SK-N-SH (cell line): Measurements from ENCODE around the gene USP34. TPM values are rescaled to one million over a fixed set of nuclear protein-coding genes. Genes with fewer than 3 reads are reported as not detected.

Experiments
- CTCF ChIA-PET: fragments of 300-600, 350-600 bp; formaldehyde crosslinking; extraction: SDS; loops from one replicate; lab custom pipeline; 2021; lab: Yijun Ruan, JAX
- POLR2A ChIA-PET: fragments of 350-600 bp; sonication (Branson Sonifier 250); formaldehyde crosslinking; extraction: SDS; loops from one replicate; lab custom pipeline; 2020; ENCODE audit warnings: antibody characterized with exemption, inconsistent platforms; lab: Yijun Ruan, JAX
- DNase-seq: peaks from one replicate; pipeline ENCODE4 v3.0.0; 2012
- H2AFZ ChIP-seq: fragments of 200-600 bp; sonication (generic); 2 replicates; pipeline ENCODE4 v1.8.1; 2016; ENCODE audit warnings: antibody characterized with exemption, mild to moderate bottlenecking, low read depth
- H3F3A ChIP-seq: fragments of 200-600 bp; sonication (generic); replicated peaks from 2 replicates; pipeline ENCODE3; 2016; ENCODE audit warnings: antibody characterized with exemption, mild to moderate bottlenecking; ENCODE audit not compliant: insufficient read depth
- H3K27ac ChIP-seq, 2 experiments: fragments of 200-500 bp in 1 of 2; fragments of 200-600 bp in 1 of 2; sonication (Bioruptor generic) in 1 of 2; sonication (generic), shearing (Covaris generic) in 1 of 2; 2 replicates each; pipeline versions ENCODE4 v1.5.1 to v1.6.1; 2014 to 2016; ENCODE audit warnings: low read depth in 2 of 2, inconsistent platforms in 1 of 2, low read length in 1 of 2, mild to moderate bottlenecking in 1 of 2, mixed read lengths in 1 of 2
- H3K27me3 ChIP-seq: fragments of 200-600 bp; sonication (generic), shearing (Covaris generic); 2 replicates; pipeline ENCODE4 v1.6.1; 2016; ENCODE audit warnings: mixed run types; ENCODE audit not compliant: insufficient read depth
- H3K36me3 ChIP-seq, 2 experiments: fragments of 200-500 bp in 1 of 2; fragments of 200-600 bp in 1 of 2; sonication (Bioruptor generic) in 1 of 2; sonication (generic) in 1 of 2; replicated peaks in 1 of 2; 2 replicates each; pipeline versions ENCODE3 to v1.5.1; 2014 to 2016; ENCODE audit warnings: low read length in 1 of 2, mild to moderate bottlenecking in 1 of 2; ENCODE audit not compliant: insufficient read depth in 2 of 2, control insufficient read depth in 1 of 2
- H3K4me1 ChIP-seq, 2 experiments: fragments of 200-500 bp in 1 of 2; fragments of 200-600 bp in 1 of 2; sonication (Bioruptor generic) in 1 of 2; sonication (generic), shearing (Covaris generic) in 1 of 2; 2 replicates each; pipeline versions ENCODE4 v1.5.1 to v1.6.1; 2014 to 2016; ENCODE audit warnings: low read depth in 1 of 2, low read length in 1 of 2, mixed run types in 1 of 2; ENCODE audit not compliant: insufficient read depth in 2 of 2, control insufficient read depth in 1 of 2
- H3K4me2 ChIP-seq: fragments of 200-600 bp; sonication (generic), shearing (Covaris generic); 2 replicates; pipeline ENCODE4 v1.6.1; 2017; ENCODE audit warnings: mixed run types
- H3K4me3 ChIP-seq, 2 experiments: fragments of 200-500 bp in 1 of 2; fragments of 200-600 bp in 1 of 2; sonication (Bioruptor generic) in 1 of 2; sonication (generic), shearing (Covaris generic) in 1 of 2; 2 replicates each; pipeline versions ENCODE4 v1.5.1 to v1.8.1; 2014 to 2016; ENCODE audit warnings: low read depth in 2 of 2, inconsistent platforms in 1 of 2, low read length in 1 of 2, mild to moderate bottlenecking in 1 of 2, mixed read lengths in 1 of 2, moderate library complexity in 1 of 2
- H3K79me2 ChIP-seq: fragments of 200-600 bp; sonication (generic); 2 replicates; pipeline ENCODE4 v1.8.1; 2017; ENCODE audit warnings: mild to moderate bottlenecking; ENCODE audit not compliant: insufficient read depth
- H3K9ac ChIP-seq: fragments of 200-600 bp; sonication (generic); 2 replicates; pipeline ENCODE4 v1.6.1; 2017; ENCODE audit warnings: mixed run types
- H3K9me2 ChIP-seq: fragments of 200-600 bp; sonication (generic); 2 replicates; pipeline ENCODE4 v1.6.1; 2017; ENCODE audit warnings: mixed run types
- H3K9me3 ChIP-seq: fragments of 200-600 bp; sonication (generic); 2 replicates; pipeline ENCODE4 v1.6.1; 2017; ENCODE audit warnings: mixed run types, mild to moderate bottlenecking, moderate library complexity
- H4K20me1 ChIP-seq: fragments of 200-600 bp; sonication (generic); 2 replicates; pipeline ENCODE4 v1.6.1; 2017; ENCODE audit warnings: mild to moderate bottlenecking, mixed run types; ENCODE audit not compliant: insufficient read depth
- ELF1 ChIP-seq: IDR thresholded peaks from 2 replicates; pipeline ENCODE4 v1.4.0; 2012
- EP300 ChIP-seq, 2 experiments: IDR thresholded peaks; 2 replicates each; pipeline versions ENCODE4 v1.4.0 to v1.6.1; 2012; ENCODE audit warnings: borderline replicate concordance in 1 of 2, low read depth in 1 of 2, low read length in 1 of 2
- EZH2phosphoT487 ChIP-seq: fragments of 200-600 bp; sonication (generic); IDR thresholded peaks from 2 replicates; pipeline ENCODE4 v1.6.1; 2017; ENCODE audit warnings: low read depth, mixed run types, mild to moderate bottlenecking, antibody characterized with exemption, moderate library complexity, borderline replicate concordance
- FOXJ3 ChIP-seq: sonication (generic); formaldehyde crosslinking; IDR thresholded peaks from 2 replicates; pipeline ENCODE4 v1.5.1; 2020; ENCODE audit warnings: mild to moderate bottlenecking, missing genetic modification reagents
- FOXM1 ChIP-seq: IDR thresholded peaks from 2 replicates; pipeline ENCODE4 v1.4.0; 2012; ENCODE audit warnings: low read depth, mild to moderate bottlenecking
- GABPA ChIP-seq: IDR thresholded peaks from 2 replicates; pipeline ENCODE4 v1.4.0; 2012; ENCODE audit warnings: low read depth, mild to moderate bottlenecking
- IRF3 ChIP-seq: fragments of 150-350 bp; IDR thresholded peaks from 2 replicates; pipeline ENCODE4 v1.6.1; 2016; ENCODE audit warnings: mild to moderate bottlenecking, low read depth, low read length
- JUND ChIP-seq: IDR thresholded peaks from 2 replicates; pipeline ENCODE4 v1.4.0; 2012
- NFIC ChIP-seq: IDR thresholded peaks from 2 replicates; pipeline ENCODE4 v1.4.0; 2012; ENCODE audit warnings: borderline replicate concordance
- NRF1 ChIP-seq: IDR thresholded peaks from 2 replicates; pipeline ENCODE4 v1.6.1; 2012; ENCODE audit warnings: low read depth, mild to moderate bottlenecking, low read length
- RAD21 ChIP-seq: IDR thresholded peaks from 2 replicates; pipeline ENCODE4 v1.6.1; 2012; ENCODE audit warnings: mild to moderate bottlenecking, low read length
- RFX5 ChIP-seq: IDR thresholded peaks from 2 replicates; pipeline ENCODE4 v1.6.1; 2012; ENCODE audit warnings: mild to moderate bottlenecking, improper control_type of control experiment, low read length
- SMC3 ChIP-seq: IDR thresholded peaks from 2 replicates; pipeline ENCODE4 v1.6.1; 2012; ENCODE audit warnings: low read depth, low read length, improper control_type of control experiment
- TAF1 ChIP-seq: IDR thresholded peaks from 2 replicates; pipeline ENCODE4 v1.6.1; 2012; ENCODE audit warnings: low read depth, mild to moderate bottlenecking, low read length, moderate library complexity, borderline replicate concordance
- USF1 ChIP-seq: IDR thresholded peaks from 2 replicates; pipeline ENCODE4 v1.4.0; 2012; ENCODE audit warnings: low read depth, borderline replicate concordance
- ZBTB33 ChIP-seq: IDR thresholded peaks from 2 replicates; pipeline ENCODE4 v1.4.0; 2012; ENCODE audit warnings: low read depth, borderline replicate concordance
- WGBS: methylation state at CpG from one replicate; pipeline ENCODE4 v1.1.6; 2017; ENCODE audit warnings: low lambda C conversion rate; 5-methylcytosine and 5-hydroxymethylcytosine counted together
- polyA plus RNA-seq, 3 experiments: library from polyadenylated mRNA; depleted of rRNA; stranded (reverse); fragments of >200 nt; gene quantifications; 2 replicates each; pipeline ENCODE4 v1.2.3, GENCODE V29; 2012
- TF ChIP-seq, protein P1 (sequence below): fragments of 150-350 bp; IDR thresholded peaks from 2 replicates; pipeline ENCODE4 v1.6.1; 2017; ENCODE audit warnings: antibody characterized with exemption, low read length, low read depth, borderline replicate concordance
- TF ChIP-seq, protein P2 (sequence below): IDR thresholded peaks from 2 replicates; pipeline ENCODE4 v1.4.0; 2012; ENCODE audit warnings: low read depth
- TF ChIP-seq, protein P3 (sequence below): fragments of 200-600 bp; sonication (generic); IDR thresholded peaks from 2 replicates; pipeline ENCODE4 v1.6.1; 2017; ENCODE audit warnings: antibody characterized with exemption, mild to moderate bottlenecking, moderate library complexity

USP34 gene
- polyA plus RNA-seq, 1 of the 3 experiments (the other 2 are of a cell fraction), result 31.4 TPM

- H2AFZ ChIP-seq, result no peak overlapping the region
- no peak overlapping the region for H3K27ac ChIP-seq
- CTCF ChIA-PET, result interaction anchor here (1.2 kb wide), 1 partner anchor 8 kb away, joined by 3 read pairs; no protein-coding TSS in a partner anchor
Observed at GRCh38 chr2:61404438-61404837, 66.4 kb downstream of the USP34 start.

DNA sequence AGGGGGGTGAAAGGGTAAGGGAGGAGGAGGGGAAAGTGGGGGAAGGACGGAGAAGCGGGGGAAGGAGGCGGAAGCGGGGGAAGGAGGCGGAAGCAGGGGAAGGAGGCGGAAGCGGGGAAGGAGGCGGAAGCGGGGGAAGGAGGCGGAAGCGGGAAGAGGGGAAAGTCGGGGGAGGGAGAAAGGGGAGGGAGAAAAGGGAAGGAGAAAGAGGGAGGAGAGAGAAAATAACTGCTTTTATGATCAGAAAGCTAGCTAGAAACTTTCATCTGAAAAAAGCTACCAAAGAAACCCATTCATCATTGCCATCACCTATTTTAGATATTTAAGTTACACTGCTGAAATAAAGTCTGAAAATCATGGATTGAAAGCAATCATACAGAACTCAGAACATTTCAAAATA, 72.5 kb downstream of the USP34 start:
- WGBS, result 97% methylated on average over 12 of the region's 12 CpGs
- Histone ChIP-seq H3F3A (peaks cover 14% of the 10 kb centered on the region), H3K79me2 (peaks cover 6% of the 10 kb centered on the region), H3K9me2 (no peaks in the 10 kb centered on the region), H3K27ac (no peak overlapping the region), H3K4me3 (no peak overlapping the region), H3K27me3 (no peaks in the 10 kb centered on the region), H3K36me3 (peaks cover 15 to 54% of the 10 kb centered on the region in 2 experiments), H3K4me2 (no peak overlapping the region), H3K4me1 (no peaks in the 10 kb centered on the region), H4K20me1 (no peaks in the 10 kb centered on the region), H2AFZ (no peak overlapping the region), H3K9me3 (no peaks in the 10 kb centered on the region), H3K9ac (no peak overlapping the region)
- TF ChIP-seq TAF1 (no peak), JUND (no peak), GABPA (no peak), EP300 (IDR thresholded peaks at IDR 0.05; ENCODE audit: borderline replicate concordance in 1 of 2, low read depth in 1 of 2, low read length in 1 of 2) (no peak), NRF1 (no peak), IRF3 (no peak), FOXM1 (no peak), RFX5 (no peak), ELF1 (no peak), NFIC (no peak), SMC3 (no peak)
- TF ChIP-seq, protein P1, sequence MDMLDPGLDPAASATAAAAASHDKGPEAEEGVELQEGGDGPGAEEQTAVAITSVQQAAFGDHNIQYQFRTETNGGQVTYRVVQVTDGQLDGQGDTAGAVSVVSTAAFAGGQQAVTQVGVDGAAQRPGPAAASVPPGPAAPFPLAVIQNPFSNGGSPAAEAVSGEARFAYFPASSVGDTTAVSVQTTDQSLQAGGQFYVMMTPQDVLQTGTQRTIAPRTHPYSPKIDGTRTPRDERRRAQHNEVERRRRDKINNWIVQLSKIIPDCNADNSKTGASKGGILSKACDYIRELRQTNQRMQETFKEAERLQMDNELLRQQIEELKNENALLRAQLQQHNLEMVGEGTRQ, result no peak
- TF ChIP-seq, protein P2, sequence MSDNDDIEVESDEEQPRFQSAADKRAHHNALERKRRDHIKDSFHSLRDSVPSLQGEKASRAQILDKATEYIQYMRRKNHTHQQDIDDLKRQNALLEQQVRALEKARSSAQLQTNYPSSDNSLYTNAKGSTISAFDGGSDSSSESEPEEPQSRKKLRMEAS, result no peak
- TF ChIP-seq, protein P3, sequence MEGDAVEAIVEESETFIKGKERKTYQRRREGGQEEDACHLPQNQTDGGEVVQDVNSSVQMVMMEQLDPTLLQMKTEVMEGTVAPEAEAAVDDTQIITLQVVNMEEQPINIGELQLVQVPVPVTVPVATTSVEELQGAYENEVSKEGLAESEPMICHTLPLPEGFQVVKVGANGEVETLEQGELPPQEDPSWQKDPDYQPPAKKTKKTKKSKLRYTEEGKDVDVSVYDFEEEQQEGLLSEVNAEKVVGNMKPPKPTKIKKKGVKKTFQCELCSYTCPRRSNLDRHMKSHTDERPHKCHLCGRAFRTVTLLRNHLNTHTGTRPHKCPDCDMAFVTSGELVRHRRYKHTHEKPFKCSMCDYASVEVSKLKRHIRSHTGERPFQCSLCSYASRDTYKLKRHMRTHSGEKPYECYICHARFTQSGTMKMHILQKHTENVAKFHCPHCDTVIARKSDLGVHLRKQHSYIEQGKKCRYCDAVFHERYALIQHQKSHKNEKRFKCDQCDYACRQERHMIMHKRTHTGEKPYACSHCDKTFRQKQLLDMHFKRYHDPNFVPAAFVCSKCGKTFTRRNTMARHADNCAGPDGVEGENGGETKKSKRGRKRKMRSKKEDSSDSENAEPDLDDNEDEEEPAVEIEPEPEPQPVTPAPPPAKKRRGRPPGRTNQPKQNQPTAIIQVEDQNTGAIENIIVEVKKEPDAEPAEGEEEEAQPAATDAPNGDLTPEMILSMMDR, result no peak
- POLR2A ChIA-PET, result interaction anchor here (0.7 kb wide), 1 partner anchor 11 kb away, joined by 3 read pairs; no protein-coding TSS in a partner anchor
- CTCF ChIA-PET, result no interaction called here
- no peak for DNase-seq

More at GRCh38 chr2:61404438-61404837, 66.4 kb downstream of the USP34 start:
- Histone ChIP-seq H3K4me1 (no peaks in the 10 kb centered on the region), H3K4me3 (no peak overlapping the region), H3K79me2 (peaks cover 45% of the 10 kb centered on the region), H3K36me3 (peaks cover 16 to 51% of the 10 kb centered on the region in 2 experiments), H3K4me2 (no peak overlapping the region), H4K20me1 (peaks cover 8% of the 10 kb centered on the region; the same call in 1 of the 2 replicates), H3F3A (no peaks in the 10 kb centered on the region), H3K27me3 (no peaks in the 10 kb centered on the region), H3K9me2 (no peaks in the 10 kb centered on the region), H3K9ac (no peak overlapping the region), H3K9me3 (no peaks in the 10 kb centered on the region)
- 100% methylated on average over 1 of the region's 1 CpG for WGBS
- POLR2A ChIA-PET, result no interaction called here
- DNase-seq, result no peak
- TF ChIP-seq FOXJ3 (CRISPR knock-in tag) (no peak), EZH2phosphoT487 (no peak), RAD21 (no peak), USF1 (no peak), ZBTB33 (no peak), GABPA (no peak)
